Daoy (cell line): ENCODE measurements around the gene PKN1. TPM values are rescaled to one million over a fixed set of nuclear protein-coding genes. Genes with fewer than 3 reads are reported as not detected.
A peak's percentile ranks its signal among the peaks of the same experiment; 100 is the strongest.
"Not testable (repeated sequence)": the region's sequence is repeated elsewhere in the genome, so short reads cannot be mapped to it uniquely, and the experiment has no call there.

Experiments
- DNase-seq: peaks from one replicate; pipeline ENCODE4 v3.0.0-alpha.2; 2015; ENCODE audit warnings: low read depth
- total RNA-seq: library from RNA; depleted of rRNA; stranded (reverse); fragments of >200 nt; shearing (Covaris generic); gene quantifications from 2 replicates; pipeline ENCODE4 v1.2.3, GENCODE V29; 2014

Gene PKN1
- total RNA-seq, 1 experiment from 2014 or later = 52.6 TPM

DNA sequence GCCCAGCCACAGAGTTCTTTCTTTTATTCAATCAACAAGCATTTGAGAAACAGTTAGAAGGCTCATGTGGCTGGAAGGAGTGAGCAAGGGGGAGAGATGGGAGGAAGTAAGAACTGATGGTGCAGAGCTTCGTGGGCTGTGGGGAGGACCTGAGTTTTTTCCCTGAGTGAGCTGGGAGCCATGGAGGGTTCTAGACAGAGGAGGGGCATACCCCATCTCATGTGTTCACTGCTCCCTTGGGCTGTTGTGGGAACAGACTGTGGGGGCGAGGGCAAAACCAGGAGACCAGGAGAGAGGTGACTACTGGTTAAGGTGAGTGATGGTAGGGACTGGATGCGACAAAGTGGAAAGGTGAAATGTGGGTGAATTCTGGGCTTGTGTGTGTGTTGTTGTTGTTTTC lies 2.4 kb upstream of the PKN1 start:
- no peak for DNase-seq

DNA sequence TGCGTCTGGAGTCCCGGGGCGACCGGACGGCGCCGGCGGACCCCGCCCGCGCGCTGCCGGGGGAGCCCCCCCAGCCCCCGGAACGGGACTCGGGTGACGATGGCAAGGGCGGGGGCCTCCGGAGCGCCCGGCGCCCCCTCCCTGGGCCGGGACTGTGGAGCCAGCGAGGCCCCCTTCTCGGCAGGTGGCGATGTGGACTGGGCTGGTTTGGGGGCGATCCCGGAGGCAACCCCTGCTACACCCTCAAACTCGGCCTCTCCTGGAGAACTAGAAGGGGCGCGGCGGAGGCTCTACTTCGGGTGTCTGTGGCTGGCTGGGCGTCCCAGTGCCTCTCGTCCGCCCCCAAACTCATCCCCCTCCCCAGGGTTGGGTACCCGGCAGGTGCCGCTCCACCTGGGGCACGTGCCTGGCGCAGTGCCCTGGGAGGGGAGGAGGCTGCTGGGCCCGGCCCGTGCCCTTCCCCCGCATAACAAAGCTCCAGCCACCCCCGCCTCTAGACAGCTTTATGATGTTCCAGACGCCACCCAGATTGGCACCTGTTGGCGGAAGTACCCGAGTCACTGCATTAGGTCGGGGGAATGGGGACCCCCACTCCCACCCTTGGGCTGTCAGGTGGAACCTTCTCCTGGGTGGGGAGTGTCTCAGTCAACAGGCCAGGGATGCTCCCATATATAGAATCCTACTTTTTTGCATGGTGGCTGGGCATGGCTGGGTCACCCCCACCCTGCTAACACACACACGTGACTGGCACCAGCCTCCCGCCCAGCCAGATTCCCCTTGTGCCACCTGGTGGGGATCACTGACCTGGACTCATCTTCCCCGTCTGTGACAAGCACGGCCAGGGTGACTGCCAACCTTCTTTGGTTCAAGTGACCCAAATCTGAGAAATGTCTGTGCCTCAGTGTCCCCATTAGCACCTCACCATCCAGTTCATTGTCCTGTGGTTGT lies 722 bp downstream of the PKN1 start:
- DNase-seq = no peak

DNA sequence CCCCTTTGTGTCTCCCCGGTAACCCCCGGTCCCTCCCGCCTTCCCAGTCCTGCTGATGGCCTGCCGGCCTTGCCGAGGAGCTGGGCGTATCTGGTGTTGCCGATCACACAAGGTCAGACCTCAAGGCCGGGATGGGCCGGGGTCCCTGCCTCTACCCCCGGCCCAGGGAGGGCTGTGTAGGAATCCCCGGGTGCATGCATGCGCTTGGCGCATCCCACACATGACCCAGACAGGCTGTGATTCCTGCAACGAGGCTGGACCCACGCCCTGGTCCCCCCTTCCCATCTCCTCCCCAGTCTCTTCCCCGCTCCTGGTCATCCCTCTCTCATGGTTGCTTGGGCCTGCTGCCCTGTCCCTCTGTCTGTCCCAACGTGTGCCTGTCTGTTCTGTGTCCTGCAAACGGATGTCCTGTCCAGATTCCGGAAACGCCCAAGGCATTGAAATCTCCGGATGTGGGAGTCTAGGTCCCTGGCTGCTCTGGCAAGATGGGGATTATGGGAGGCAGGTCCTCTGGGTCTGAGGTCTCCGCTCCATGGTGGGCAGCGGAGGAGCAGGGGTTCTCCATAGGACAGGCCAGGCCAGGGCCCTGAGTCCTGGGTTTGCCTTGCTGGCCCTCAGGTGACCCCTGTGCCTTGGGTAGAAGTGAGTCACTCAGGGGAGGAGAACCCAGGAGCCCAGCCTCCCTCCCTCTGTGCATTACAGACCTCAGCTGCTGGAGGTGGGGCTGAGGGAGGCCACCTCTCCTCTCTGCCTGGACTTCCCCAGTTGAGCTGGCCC lies 1.6 kb downstream of the PKN1 start:
- DNase-seq = peak; percentile 62

GRCh38 chr19:14435320-14436050 lies 2.4 kb downstream of the PKN1 start:
- no peak for DNase-seq

- DNase-seq = peak; percentile 33
Measured at GRCh38 chr19:14437578-14438140, 4.6 kb downstream of the PKN1 start.

DNA sequence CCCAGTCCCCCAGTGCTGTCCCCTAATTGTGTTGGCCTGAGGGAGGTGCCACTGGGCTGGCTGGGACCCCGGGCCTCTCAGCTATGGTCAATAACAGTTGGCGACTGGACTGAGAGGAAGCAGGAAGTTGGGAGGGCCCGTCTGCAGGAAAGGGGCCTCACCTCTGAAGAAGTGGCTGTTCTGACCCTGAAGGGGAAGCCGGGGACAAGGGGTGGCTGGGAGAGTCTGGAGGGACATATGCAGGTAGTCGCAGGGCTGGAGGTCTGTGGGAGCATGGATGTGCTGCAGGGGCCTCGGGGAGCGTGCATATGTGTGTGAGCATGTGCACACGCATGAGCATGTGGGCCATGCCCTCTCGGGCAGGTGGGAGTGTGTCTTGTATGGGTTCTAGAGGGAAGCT lies 5.9 kb downstream of the PKN1 start:
- DNase-seq = no peak

GRCh38 chr19:14440049-14440448 lies 6.9 kb downstream of the PKN1 start:
- DNase-seq = no peak

- DNase-seq = no peak
Measured at GRCh38 chr19:14441041-14441938, 8.2 kb downstream of the PKN1 start.

DNA sequence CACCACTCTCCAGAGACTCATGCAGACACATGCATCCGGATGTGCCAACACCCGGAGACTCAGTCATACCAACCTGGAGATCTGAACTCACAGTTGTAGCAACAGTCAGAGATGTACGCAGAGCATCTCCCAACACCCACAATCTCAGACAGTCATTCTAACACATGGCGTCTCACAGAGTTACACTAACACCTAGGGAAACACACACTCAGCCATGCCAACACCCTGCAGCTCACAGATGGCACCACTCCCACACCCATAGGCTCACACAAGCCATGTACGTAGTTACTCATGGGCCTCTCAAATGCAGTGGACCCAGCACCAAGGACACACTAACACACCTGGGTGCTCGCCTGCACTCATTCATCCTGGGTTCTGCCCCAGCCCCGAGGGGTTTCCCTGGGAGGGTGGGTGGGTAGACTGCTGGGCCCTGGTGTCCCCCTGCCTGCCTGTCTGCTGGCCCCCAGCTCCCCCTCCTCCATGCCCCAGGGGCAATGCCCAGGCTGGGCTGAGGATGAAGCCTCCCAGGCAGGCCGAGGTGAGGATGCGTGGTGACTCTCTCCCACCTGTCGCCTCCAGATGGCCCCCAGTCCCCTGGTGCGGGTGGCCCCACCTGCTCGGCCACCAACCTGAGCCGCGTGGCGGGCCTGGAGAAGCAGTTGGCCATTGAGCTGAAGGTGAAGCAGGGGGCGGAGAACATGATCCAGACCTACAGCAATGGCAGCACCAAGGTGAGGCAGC lies 10.0 kb downstream of the PKN1 start:
- no peak for DNase-seq

DNA sequence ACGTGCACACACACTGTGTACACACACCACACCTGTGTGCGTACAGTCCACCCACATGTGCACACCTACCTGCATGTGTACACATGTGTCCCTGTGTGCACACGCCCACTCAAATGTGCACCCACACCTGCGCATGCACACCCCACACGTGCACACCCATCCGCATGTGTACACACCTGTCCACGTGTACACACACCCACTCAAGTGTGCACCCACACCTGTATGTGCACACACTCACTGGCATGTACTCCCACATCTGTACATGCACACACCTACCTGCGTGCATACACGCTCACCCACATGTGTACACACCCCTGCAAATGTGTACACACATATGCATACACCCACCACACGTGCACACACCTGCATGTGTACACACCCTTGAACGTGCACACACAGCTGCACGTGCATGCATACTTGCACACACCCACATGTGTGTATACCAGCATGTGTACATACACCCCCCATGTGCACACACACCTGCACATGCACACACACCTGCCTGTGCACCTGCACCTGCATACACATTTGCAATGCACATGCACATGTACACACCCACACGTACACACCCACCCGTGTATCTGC lies 10.6 kb downstream of the PKN1 start:
- DNase-seq = no peak

DNA sequence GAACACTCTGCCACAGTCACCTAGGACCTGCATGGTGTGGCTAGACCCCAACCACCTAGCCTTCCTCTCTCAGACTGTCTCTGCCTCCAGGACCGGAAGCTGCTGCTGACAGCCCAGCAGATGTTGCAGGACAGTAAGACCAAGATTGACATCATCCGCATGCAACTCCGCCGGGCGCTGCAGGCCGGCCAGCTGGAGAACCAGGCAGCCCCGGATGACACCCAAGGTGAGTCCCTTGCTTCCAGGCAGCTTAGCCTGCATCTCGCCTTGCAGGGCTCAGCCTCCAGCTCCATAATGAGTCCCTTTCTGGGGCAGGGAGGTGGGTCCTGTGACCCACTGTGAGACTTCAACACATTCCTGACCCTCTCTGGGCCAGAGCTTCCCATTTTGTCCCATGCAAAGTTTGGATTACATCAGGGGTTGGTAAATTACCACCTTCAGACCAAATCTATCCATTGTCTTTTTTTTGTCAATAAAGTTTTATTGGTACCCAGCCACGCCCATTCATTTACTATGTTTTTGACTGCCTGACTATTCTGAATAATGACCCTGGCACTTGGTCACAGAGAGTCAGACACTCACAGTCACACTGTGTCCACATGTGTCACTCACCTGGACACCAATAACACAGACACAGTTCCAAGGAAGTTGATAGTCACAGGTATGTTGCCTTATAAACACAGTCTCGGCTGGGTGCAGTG lies 13.4 kb downstream of the PKN1 start:
- no peak for DNase-seq

DNA sequence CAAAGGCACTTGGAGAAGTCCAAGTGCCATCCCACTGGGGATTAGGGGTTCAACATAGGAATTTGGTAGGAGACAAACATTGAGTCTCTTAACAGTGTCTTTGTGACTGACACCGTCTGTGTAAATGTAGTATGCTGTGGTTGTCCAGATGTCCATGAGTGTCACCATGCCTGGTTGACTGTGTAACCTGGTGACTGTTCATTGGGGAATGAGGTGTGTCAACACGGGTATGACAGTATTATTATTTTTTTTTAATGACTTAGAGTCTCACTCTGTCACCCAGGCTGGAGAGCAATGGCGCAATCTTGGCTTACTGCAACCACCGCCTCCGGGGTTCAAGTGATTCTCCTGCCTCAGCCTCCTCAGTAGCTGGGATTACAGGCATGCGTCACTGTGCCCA lies 16.2 kb downstream of the PKN1 start:
- no peak for DNase-seq

GRCh38 chr19:14450168-14450874 lies 17.2 kb downstream of the PKN1 start:
- DNase-seq = peak; percentile 68

- no peak for DNase-seq
Measured at GRCh38 chr19:14450876-14451275, 17.8 kb downstream of the PKN1 start.

- DNase-seq = not testable (repeated sequence)
Measured at GRCh38 chr19:14452303-14452702, 19.2 kb downstream of the PKN1 start.

- DNase-seq = no peak
Measured at GRCh38 chr19:14459703-14460102, 26.6 kb downstream of the PKN1 start.

- no peak for DNase-seq
Measured at GRCh38 chr19:14460935-14461334, 27.8 kb downstream of the PKN1 start.

DNA sequence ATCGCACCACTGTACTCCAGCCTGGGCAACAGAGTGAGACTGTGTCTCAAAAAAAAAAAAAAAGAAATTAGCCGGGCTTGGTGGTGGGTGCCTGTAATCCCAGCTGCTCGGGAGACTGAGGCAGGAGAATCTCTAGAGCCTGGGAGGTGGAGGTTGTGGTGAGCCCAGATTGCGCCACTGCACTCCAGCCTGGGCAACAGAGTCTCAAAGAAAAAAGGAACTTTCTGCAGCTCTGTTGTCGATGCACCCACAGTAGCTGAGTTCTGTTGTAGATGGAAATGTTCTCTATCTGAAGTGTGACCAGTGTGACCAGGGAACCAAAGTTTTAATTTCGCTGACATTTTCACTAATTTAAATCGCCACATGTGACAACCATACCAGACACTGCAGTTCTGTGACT lies 29.3 kb downstream of the PKN1 start:
- DNase-seq = not testable (repeated sequence)
